GM12873 (cell line): ENCODE measurements around the gene C1QTNF9.

Source experiments
- CTCF ChIP-seq: IDR thresholded peaks from 2 replicates; pipeline ENCODE4 v1.5.1; 2012; ENCODE audit warnings: low read depth, mild to moderate bottlenecking, moderate library complexity, low read length, control low read depth; ENCODE audit not compliant: insufficient read depth; ENCODE audit errors: missing control alignments

Gene C1QTNF9

GRCh38 chr13:24355103-24355502, 45.7 kb downstream of the C1QTNF9 start:
- no peak for TF ChIP-seq CTCF

GRCh38 chr13:24356270-24356669, 46.9 kb downstream of the C1QTNF9 start:
- no peak for TF ChIP-seq CTCF

DNA sequence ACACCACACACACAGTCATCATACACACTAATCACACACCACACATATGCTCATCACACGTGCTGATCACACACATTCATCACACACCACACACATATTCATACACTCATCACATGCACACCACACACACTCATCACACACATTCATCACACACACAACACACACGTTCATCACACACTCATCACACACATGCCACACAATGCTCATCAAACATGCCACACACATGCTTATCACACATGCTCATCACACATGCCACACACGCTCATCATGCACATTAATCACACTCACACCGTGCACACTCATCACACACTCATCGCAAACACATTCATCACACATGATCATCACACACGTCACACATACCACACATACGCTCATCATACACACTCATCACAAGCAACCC, 47.5 kb downstream of the C1QTNF9 start:
- TF ChIP-seq CTCF = no peak

GRCh38 chr13:24357756-24358155, 48.4 kb downstream of the C1QTNF9 start:
- TF ChIP-seq CTCF = no peak

- TF ChIP-seq CTCF = peak; percentile 2
Measured at GRCh38 chr13:24359252-24359651, 49.9 kb downstream of the C1QTNF9 start.

DNA sequence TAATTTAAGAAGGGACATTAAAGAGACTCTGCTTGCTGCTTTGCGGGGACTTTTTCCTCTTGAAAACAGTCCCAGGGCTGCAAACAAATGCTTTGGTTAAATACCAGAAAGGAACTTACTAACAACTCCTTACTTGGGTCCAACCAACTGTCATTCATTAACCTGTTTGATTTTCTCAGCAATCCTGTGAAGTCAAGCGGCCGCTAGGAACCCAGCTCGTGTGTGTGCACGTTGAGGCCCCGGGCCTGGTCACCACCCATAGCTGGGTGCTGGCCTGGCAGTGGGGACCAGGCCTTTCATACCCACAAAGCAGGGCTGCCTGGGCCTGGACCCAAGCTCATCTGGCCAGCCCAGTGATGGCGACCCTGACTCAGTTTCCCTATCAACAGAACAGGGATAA, 50.7 kb downstream of the C1QTNF9 start:
- no peak for TF ChIP-seq CTCF

- no peak for TF ChIP-seq CTCF
Measured at GRCh38 chr13:24361113-24361512, 51.7 kb downstream of the C1QTNF9 start.
